HG02973 (cell line): ENCODE data around the gene ARID3C.
A peak's percentile ranks its signal among the peaks of the same experiment; 100 is the strongest.

Experiments
- ATAC-seq: cut with Tn5 transposase; IDR thresholded peaks from one replicate; pipeline ENCODE4 v1.9.1; 2021; ENCODE audit warnings: moderate library complexity; ENCODE audit not compliant: unreplicated experiment

Gene ARID3C, protein sequence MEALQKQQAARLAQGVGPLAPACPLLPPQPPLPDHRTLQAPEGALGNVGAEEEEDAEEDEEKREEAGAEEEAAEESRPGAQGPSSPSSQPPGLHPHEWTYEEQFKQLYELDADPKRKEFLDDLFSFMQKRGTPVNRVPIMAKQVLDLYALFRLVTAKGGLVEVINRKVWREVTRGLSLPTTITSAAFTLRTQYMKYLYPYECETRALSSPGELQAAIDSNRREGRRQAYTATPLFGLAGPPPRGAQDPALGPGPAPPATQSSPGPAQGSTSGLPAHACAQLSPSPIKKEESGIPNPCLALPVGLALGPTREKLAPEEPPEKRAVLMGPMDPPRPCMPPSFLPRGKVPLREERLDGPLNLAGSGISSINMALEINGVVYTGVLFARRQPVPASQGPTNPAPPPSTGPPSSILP

DNA sequence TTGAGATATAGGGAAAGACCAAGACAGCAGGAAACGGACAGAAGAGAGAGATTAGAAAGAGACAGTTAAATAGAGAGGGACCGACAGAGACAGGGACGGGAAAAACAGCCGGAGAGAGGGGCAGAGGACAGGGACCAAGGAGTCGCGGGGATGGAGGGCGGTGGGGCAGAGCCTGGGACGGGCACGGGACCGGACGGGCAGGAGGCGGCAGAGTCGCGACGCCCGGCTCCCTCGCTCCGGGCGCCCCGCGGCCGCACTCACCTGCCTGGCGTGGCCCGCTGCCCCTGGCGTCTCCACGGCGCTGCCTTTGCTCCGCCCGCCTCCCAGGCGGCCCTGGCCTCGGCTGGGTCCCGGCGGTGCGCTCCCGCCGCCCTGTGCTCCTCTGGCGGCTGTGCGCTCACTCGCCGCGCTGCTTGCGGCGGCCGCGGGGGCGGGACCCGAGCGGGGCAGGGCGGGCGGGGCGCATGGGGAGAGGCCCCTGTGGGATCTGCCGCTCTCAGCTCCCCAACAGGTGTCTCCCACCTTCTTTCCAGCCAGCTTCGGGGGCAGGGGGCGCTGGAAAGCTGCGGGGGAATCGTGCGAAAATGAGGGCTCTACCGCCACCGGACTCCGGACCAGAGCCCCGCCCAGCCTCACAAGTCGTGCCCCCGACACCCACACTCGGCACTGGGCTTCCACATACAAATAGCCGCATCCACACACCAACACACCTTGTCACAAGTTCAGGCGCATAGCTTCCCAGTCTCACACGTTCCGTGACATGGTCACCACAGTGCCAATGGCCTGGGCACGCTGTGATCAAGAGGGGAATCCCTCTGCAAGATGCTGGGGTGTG is at the start of gene ARID3C:
Gene ARID3C (minus strand): TSS at position 411 of the 835 bp plus-strand sequence. CDS start 1,052 bp downstream, outside the sequence.
- no peak for ATAC-seq

- ATAC-seq = no peak
Measured at GRCh38 chr9:34675869-34676268, 47.0 kb upstream of the ARID3C start.

GRCh38 chr9:34675048-34675714 is 46.3 kb upstream of the ARID3C start:
- ATAC-seq = no peak

DNA sequence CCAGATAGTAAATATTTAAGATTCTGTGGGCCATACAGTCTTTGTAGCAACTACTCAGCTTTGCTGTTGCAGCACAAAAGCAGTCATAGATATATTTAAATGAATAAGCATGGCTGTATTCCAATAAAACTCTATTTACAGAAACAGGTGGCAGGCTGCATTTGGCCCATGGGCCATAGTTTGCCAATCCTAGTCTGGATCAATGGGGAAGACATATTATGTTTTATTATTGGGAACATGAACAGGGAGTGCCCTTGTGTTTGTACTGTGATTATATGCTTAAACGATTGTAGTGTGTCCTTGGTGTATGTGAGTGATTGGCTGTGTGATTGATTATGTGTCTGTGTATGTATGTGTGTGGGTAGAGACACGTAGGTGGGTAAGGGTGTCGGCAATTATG is 45.6 kb upstream of the ARID3C start:
- ATAC-seq = no peak

- ATAC-seq = no peak
Measured at GRCh38 chr9:34671307-34671706, 42.4 kb upstream of the ARID3C start.

DNA sequence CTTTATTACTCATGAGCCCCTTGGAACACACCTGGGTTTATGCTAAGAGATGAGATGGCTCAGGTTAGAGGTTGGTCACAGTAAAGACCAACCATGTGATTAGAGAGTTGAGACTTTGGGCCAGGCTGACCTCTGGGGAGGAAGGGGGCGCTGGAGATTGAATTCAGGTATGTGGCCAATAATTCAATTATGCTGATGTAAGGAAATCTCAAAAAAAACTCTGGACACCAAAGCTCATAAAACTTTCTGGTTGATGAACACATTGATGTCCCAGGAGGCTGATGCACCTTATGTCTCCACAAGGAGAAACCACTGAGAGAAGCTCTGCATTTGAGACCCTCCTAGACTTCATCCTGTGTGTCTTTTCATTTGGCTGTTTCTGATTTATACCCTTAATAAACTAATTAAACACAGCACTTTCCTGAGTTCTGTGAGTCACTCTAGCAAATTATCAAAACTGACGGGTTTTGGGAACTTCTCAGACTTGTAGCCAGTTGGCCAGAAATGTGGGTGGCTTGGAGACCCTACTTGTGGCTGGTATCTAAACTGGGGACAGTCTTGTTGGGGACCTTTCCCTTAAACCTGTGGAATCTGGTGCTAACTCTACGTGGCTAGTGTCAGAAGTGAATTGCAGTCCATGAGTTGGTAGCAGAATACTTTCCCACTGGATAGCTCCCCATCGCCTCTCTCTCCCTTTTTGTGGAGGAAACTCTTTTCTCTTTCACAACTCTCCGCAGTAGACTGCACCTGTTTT is 41.1 kb upstream of the ARID3C start:
- ATAC-seq = no peak

DNA sequence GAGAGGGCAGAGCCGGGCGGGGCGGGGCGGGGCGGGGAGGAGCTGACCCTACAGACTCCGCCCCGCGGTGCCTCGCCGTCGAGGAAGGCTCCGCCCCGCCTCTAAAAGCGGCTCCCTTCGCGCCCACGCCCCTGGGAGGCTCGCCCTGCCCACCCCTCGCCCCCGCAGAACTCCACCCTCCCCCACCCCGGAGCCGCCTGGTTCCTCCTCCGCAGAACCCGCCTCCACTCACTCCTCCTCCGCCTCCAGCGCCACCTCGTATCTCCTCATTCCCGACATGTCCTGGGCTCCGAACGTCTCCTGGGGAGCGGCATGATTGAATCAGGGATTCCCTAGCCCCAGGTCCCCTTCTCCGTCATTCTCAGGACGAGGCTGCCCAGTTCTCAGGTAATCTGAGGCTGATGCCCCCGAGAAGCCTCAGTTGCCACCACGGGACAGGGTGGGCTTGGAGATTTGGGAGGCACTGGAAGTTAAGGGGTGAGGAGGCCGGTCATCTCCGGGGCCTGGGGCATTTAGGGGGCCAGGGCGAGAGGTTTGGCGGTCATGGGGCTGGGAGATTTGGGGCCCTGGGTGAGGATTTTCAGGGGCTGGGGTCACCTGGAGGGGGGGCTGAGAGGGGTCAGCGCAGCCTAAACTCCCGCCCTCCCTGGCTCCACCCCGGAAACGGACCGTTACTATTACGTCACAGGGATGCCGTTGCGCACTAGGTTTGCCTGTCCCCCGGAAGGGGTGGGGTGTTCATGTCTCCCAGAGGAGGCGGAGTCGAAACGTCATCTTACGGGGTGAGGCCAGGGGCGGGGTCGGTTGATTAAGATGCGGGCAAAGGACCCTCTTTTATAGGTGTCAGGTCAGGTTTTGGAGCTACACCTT is 36.8 kb upstream of the ARID3C start:
- peak; percentile 44 for ATAC-seq

DNA sequence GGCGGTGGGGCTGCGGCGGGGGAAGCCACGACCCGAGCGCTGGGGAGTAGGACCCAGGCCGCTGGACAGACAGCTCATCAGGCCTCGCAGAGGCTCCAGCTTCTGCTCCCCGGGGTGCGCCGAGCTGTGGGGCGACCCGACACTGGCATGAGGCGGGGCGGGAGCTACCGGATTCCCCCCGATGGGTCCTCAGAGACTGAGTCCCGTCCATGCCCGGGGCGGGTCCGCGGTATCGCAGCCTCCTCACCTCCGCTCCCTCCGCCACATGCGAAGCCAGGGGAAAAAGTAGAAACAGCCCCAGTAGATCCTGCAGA is 36.2 kb upstream of the ARID3C start:
- peak; percentile 11 for ATAC-seq

DNA sequence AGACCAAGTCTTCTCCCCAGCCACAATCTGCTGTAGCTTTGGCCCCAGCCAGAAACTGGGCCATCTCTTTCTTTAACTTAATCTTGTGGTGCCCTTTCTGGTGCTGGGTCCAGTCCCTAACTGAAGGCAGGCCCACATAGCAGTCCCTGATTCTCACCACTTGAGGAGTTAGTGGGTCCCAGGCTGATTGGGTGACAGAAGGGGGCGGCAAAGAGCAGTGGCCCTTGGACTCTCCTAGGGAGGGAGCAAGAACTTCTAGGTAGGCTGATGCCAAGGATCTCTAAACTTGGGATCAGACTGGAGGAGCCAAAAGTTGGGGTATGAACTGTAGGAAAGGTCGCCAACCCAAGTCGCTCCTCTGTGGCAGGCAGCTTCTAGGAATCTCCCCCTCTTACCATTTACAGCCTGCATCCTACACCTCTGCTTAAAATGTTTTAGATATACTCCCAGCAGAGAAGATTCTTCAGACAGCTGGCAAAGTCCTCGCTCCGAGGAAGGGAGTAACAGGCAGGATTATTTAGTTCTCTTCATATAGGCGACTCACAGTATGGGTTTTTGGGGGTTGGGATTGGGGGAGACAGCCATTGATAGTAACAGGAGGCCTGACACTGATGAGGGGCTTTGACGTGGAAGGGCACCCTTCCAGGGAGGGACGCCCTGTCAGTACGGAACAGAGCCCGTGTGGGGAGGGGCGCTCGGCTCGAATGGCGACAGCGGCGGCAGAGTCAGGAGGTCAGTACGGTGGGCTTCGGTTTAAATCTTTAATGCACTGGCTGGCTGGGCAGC is 35.6 kb upstream of the ARID3C start:
- peak; percentile 51 for ATAC-seq

DNA sequence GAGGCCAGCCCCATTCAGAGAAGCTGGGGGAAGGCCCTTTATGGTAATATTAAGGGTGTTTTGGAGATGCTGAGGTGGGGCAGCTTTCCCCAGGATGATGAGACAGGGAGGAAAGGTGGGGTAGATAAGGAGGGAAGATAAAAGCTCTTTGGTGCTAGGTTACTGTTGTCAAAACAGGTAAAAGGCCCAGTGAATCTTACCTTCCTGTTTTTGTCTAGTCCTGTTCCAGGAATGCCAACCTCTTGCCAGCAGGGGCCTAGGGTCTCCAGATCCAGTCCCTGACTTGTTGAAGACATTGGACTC is 34.4 kb upstream of the ARID3C start:
- no peak for ATAC-seq

DNA sequence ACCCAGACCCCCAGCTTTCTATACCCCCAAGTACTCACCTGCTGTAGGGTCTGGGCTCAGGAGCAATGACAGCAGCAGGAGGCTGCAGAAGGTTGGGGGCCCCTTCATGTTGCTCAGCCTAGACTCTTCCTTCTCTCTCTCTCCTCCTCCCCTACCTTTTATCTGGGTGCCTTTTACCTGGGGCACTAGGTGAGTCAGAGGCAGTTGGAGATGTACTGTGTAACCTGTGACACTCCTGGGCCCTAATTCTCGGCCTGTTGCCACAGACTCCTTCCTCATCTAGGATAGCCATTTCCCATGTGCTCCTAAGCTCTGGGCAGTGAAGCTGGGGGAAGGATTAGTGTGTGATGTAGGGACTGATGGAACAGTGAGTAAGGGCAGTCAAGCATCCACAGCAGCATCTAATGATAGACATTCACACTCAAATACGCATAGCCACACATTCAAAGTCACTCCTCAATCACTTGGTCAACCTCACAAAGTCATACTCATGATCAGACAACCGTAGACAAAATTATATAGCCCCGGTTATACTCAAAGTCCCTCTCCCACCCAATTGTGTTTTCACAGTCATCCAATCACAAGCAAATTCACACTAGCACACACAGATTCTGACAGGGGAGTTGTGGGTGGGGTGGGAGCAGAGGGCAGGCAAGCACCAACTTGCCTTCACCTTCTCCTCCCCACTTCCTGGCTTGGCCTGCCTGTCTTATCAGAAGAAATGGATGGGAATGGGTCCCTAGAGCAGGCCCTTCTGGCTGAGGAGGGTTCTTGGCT is 33.8 kb upstream of the ARID3C start, which contains the start of gene CCL27:
Gene CCL27 (minus strand): TSS at position 132 of the 777 bp plus-strand sequence. CDS start 24 bp downstream, at position 108.
- no peak for ATAC-seq

DNA sequence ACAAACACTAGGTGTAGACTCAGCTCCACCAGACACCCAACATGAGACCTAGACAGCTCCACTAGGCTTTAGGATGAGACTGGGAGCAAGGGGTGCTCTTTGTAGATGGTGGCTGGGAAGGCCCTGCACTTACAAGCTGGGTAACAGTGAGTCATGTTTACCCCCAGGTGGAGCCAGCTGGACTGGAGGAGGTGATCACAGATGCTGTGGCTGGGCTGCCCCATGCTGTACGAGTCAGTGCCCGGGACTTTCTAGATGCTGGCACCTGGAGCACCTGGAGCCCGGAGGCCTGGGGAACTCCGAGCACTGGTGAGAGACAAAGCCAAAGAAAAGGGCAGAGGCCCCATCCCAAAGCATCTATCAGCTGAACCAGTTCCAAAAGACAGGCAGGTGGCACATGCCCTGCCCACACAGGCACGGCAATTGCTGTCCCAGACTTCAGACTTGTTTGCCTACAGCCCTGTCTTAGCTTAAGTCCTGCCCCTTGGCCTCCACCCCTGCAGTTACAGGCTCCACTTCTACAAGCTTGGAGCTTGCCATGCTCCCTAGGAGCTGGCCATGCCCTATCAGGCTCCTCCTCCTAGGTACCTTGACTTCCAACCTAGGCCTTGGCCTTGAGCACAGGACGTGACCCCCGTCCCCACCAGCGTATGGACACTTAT is 30.9 kb upstream of the ARID3C start:
- ATAC-seq = no peak

- no peak for ATAC-seq
Measured at GRCh38 chr9:34658461-34658860, 29.6 kb upstream of the ARID3C start.

GRCh38 chr9:34656992-34657391 is 28.1 kb upstream of the ARID3C start:
- ATAC-seq = no peak

GRCh38 chr9:34655394-34655793 is 26.5 kb upstream of the ARID3C start:
- no peak for ATAC-seq

- no peak for ATAC-seq
Measured at GRCh38 chr9:34654323-34655051, 25.6 kb upstream of the ARID3C start.
